Vagina (tissue), 2 donors: ENCODE measurements around the gene ZNRF1. TPM values are rescaled to one million over a fixed set of nuclear protein-coding genes. Genes with fewer than 3 reads are reported as not detected.

Experiments used
- DNase-seq, 2 donors: peaks; one replicate each; pipeline ENCODE4 v3.0.0-alpha.2; 2017; ENCODE audit errors: extremely low spot score in 2 of 2
- H3K27ac ChIP-seq: fragments of 200-600 bp; sonication (generic); one replicate; pipeline ENCODE4 v1.5.1; 2019
- H3K27me3 ChIP-seq: fragments of 200-600 bp; sonication (generic); one replicate; pipeline ENCODE4 v1.5.1; 2019
- H3K36me3 ChIP-seq, 2 donors: fragments of 200-600 bp; sonication (generic); one replicate each; pipeline ENCODE4 v1.5.1; 2017 to 2019
- H3K4me1 ChIP-seq: fragments of 200-600 bp; sonication (generic); one replicate; pipeline ENCODE4 v1.5.1; 2019
- H3K4me3 ChIP-seq, 2 donors: fragments of 200-600 bp; sonication (generic); 1 replicate in 1 of 2; 2 replicates in 1 of 2; pipeline ENCODE4 v1.5.1; 2016 to 2019
- H3K9me3 ChIP-seq: fragments of 200-600 bp; sonication (generic); one replicate; pipeline ENCODE4 v1.5.1; 2019
- CTCF ChIP-seq, 3 experiments: fragments of 450-650 bp in 2 of 3; fragments of 200-600 bp in 1 of 3; sonication (generic) in 1 of 3; IDR thresholded peaks; one replicate each; pipeline ENCODE4 v1.5.1; 2017 to 2019; ENCODE audit warnings: antibody characterized with exemption in 3 of 3, mild to moderate bottlenecking in 2 of 3, moderate library complexity in 2 of 3
- POLR2A ChIP-seq, 2 donors: fragments of 450-650 bp; IDR thresholded peaks; one replicate each; pipeline ENCODE4 v1.6.1; 2017; ENCODE audit warnings: antibody characterized with exemption in 2 of 2, mild to moderate bottlenecking in 2 of 2, moderate library complexity in 2 of 2
- POLR2AphosphoS5 ChIP-seq, 2 donors: sonication (generic); formaldehyde crosslinking; IDR thresholded peaks; one replicate each; pipeline ENCODE4 v1.9.0; 2017; ENCODE audit warnings: antibody characterized with exemption in 2 of 2, mild to moderate bottlenecking in 2 of 2, low read depth in 1 of 2; ENCODE audit not compliant: insufficient read depth in 1 of 2
- intact Hi-C: fragments of 100-400 bp; cut with DNase I; formaldehyde crosslinking; loops from one replicate; pipeline ENCODE4 v1.15.1; 2023
- total RNA-seq: library from RNA; depleted of rRNA; stranded (reverse); fragments of >200 nt; gene quantifications from one replicate; pipeline ENCODE4 v1.2.3, GENCODE V29; 2016

The ZNRF1 gene
- total RNA-seq, 1 donor from 2014 or later = 20.1 TPM

GRCh38 chr16:75073545-75074303 lies 74.9 kb downstream of the ZNRF1 start:
- Histone ChIP-seq H3K9me3 (no peaks in the 10 kb centered on the region), H3K36me3 (no peaks in the 10 kb centered on the region), H3K27me3 (no peaks in the 10 kb centered on the region), H3K4me3 (no peak overlapping the region), H3K27ac (peak overlapping the region; percentile 15), H3K4me1 (peaks cover 27% of the 10 kb centered on the region)
- intact Hi-C loops = no loop called here
- no peak for DNase-seq
- no peak for TF ChIP-seq CTCF (IDR thresholded peaks at IDR 0.05)
- no peak for TF ChIP-seq POLR2A (IDR thresholded peaks at IDR 0.05)
- TF ChIP-seq POLR2AphosphoS5 (IDR thresholded peaks at IDR 0.05; ENCODE audit: insufficient read depth in 1 of 2, low read depth in 1 of 2) = no peak

GRCh38 chr16:75074304-75074793 lies 75.5 kb downstream of the ZNRF1 start:
- Histone ChIP-seq H3K36me3 (no peaks in the 10 kb centered on the region), H3K4me3 (no peak overlapping the region), H3K9me3 (no peaks in the 10 kb centered on the region), H3K27me3 (no peaks in the 10 kb centered on the region), H3K4me1 (peaks cover 26% of the 10 kb centered on the region), H3K27ac (peak overlapping the region; percentile 15)
- intact Hi-C loops = no loop called here
- DNase-seq = no peak
- TF ChIP-seq CTCF (IDR thresholded peaks at IDR 0.05) = no peak
- no peak for TF ChIP-seq POLR2AphosphoS5 (IDR thresholded peaks at IDR 0.05; ENCODE audit: insufficient read depth in 1 of 2, low read depth in 1 of 2)

GRCh38 chr16:75074920-75075687 lies 76.3 kb downstream of the ZNRF1 start:
- intact Hi-C loops = no loop called here
- DNase-seq = no peak
- Histone ChIP-seq H3K36me3 (no peaks in the 10 kb centered on the region), H3K9me3 (no peaks in the 10 kb centered on the region), H3K4me3 (no peak overlapping the region), H3K27me3 (no peaks in the 10 kb centered on the region), H3K27ac (no peak overlapping the region), H3K4me1 (peaks cover 18% of the 10 kb centered on the region)
- TF ChIP-seq CTCF (IDR thresholded peaks at IDR 0.05) (no peak), POLR2AphosphoS5 (IDR thresholded peaks at IDR 0.05; ENCODE audit: insufficient read depth in 1 of 2, low read depth in 1 of 2) (peak in 1 of 2 donors; percentile 41), POLR2A (IDR thresholded peaks at IDR 0.05) (no peak)

GRCh38 chr16:75075688-75076268 lies 77.0 kb downstream of the ZNRF1 start:
- Histone ChIP-seq H3K9me3 (no peaks in the 10 kb centered on the region), H3K36me3 (no peaks in the 10 kb centered on the region), H3K27me3 (no peaks in the 10 kb centered on the region), H3K27ac (no peak overlapping the region), H3K4me3 (no peak overlapping the region), H3K4me1 (peaks cover 12% of the 10 kb centered on the region)
- intact Hi-C loops = no loop called here
- TF ChIP-seq POLR2A (IDR thresholded peaks at IDR 0.05) (no peak), CTCF (IDR thresholded peaks at IDR 0.05) (no peak), POLR2AphosphoS5 (IDR thresholded peaks at IDR 0.05; ENCODE audit: insufficient read depth in 1 of 2, low read depth in 1 of 2) (no peak)
- no peak for DNase-seq
